HepG2 (cell line): ENCODE data around the gene HOXC9.

Source experiments
- FOXJ3 ChIP-seq: sonication (generic); formaldehyde crosslinking; IDR thresholded peaks from 2 replicates; pipeline ENCODE4 v1.4.0; 2020; ENCODE audit warnings: missing genetic modification reagents, mild to moderate bottlenecking, borderline replicate concordance
- HIVEP1 ChIP-seq: sonication (generic); formaldehyde crosslinking; IDR thresholded peaks from 2 replicates; pipeline ENCODE4 v1.4.0; 2020; ENCODE audit warnings: mild to moderate bottlenecking, missing genetic modification reagents
- JUND ChIP-seq: sonication (generic); formaldehyde crosslinking; IDR thresholded peaks from 2 replicates; pipeline ENCODE4 v1.8.0; 2022; ENCODE audit warnings: mild to moderate bottlenecking, missing genetic modification reagents
- TRIM24 ChIP-seq: sonication (generic); formaldehyde crosslinking; IDR thresholded peaks from 2 replicates; pipeline ENCODE4 v1.8.0; 2022; ENCODE audit warnings: mild to moderate bottlenecking, missing genetic modification reagents
- ZNF232 ChIP-seq: sonication (generic); formaldehyde crosslinking; IDR thresholded peaks from 2 replicates; pipeline ENCODE4 v1.4.0; 2020; ENCODE audit warnings: missing genetic modification reagents, borderline replicate concordance
- ZNF850 ChIP-seq: sonication (generic); formaldehyde crosslinking; conservative IDR thresholded peaks from 2 replicates; pipeline ENCODE4 v1.9.0; 2021; ENCODE audit warnings: mild to moderate bottlenecking, missing genetic modification reagents
- TF ChIP-seq, protein P1 (sequence below): sonication (generic); formaldehyde crosslinking; IDR thresholded peaks from 2 replicates; pipeline ENCODE4 v1.5.0; 2020; ENCODE audit warnings: mild to moderate bottlenecking, missing genetic modification reagents, moderate library complexity

DNA sequence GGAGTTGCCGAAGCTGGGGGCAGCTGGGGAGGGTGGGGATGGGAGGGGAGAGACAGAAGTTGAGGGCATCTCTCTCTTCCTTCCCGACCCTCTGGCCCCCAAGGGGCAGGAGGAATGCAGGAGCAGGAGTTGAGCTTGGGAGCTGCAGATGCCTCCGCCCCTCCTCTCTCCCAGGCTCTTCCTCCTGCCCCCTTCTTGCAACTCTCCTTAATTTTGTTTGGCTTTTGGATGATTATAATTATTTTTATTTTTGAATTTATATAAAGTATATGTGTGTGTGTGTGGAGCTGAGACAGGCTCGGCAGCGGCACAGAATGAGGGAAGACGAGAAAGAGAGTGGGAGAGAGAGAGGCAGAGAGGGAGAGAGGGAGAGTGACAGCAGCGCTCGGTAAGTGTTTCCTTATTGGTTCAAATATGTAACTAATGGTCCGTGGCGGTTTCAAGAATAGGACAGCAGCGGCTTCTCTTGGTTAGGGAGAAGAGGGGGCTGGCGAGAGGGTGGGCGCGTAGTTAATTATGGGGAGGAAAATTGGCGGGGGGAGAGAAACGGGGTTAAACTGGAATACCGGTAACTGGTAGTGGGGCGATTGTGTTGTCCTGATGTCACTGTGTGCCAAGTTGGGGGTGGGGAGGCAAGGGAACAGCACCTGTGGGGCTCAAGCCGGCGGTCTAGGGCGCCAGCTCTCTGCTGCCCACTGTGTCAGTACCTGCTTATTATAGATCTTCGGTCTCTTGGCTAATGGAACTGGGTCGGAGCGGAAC, 17.2 kb downstream of the HOXC9 start:
- no peak for TF ChIP-seq HIVEP1 (CRISPR knock-in tag)
- TF ChIP-seq, protein P1, sequence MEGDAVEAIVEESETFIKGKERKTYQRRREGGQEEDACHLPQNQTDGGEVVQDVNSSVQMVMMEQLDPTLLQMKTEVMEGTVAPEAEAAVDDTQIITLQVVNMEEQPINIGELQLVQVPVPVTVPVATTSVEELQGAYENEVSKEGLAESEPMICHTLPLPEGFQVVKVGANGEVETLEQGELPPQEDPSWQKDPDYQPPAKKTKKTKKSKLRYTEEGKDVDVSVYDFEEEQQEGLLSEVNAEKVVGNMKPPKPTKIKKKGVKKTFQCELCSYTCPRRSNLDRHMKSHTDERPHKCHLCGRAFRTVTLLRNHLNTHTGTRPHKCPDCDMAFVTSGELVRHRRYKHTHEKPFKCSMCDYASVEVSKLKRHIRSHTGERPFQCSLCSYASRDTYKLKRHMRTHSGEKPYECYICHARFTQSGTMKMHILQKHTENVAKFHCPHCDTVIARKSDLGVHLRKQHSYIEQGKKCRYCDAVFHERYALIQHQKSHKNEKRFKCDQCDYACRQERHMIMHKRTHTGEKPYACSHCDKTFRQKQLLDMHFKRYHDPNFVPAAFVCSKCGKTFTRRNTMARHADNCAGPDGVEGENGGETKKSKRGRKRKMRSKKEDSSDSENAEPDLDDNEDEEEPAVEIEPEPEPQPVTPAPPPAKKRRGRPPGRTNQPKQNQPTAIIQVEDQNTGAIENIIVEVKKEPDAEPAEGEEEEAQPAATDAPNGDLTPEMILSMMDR (CRISPR knock-in tag) = no peak
- no peak for TF ChIP-seq JUND (CRISPR knock-in tag)
- TF ChIP-seq FOXJ3 (CRISPR knock-in tag) = no peak
- TF ChIP-seq ZNF850 (CRISPR knock-in tag) = no peak
- TF ChIP-seq TRIM24 (CRISPR knock-in tag) = no peak
- TF ChIP-seq ZNF232 (CRISPR knock-in tag) = no peak
